Thoracic aorta (tissue), 2 donors: ENCODE results near the gene C3orf49. TPM values are rescaled to one million over a fixed set of nuclear protein-coding genes. Genes with fewer than 3 reads are reported as not detected.

Experiments used
- ATAC-seq: fragments of 150-250 bp; one replicate; pipeline ENCODE4 v1.8.0; 2017; ENCODE audit warnings: low read depth; ENCODE audit not compliant: insufficient number of reproducible peaks, low FRiP score
- DNase-seq: peaks from one replicate; pipeline ENCODE4 v3.0.0-alpha.2; 2020; ENCODE audit warnings: low spot score
- H3K27ac ChIP-seq, 2 donors: fragments of 200-600 bp; sonication (generic); 1 replicate in 1 of 2; 2 replicates in 1 of 2; pipeline ENCODE4 v1.5.1; 2016; ENCODE audit warnings: mild to moderate bottlenecking in 2 of 2, moderate library complexity in 2 of 2
- H3K27me3 ChIP-seq: fragments of 200-600 bp; sonication (generic); replicated peaks from 2 replicates; pipeline ENCODE4 v1.6.0; 2016; ENCODE audit warnings: mild to moderate bottlenecking; ENCODE audit not compliant: insufficient read depth
- H3K36me3 ChIP-seq: fragments of 200-600 bp; sonication (generic); one replicate; pipeline ENCODE4 v1.5.1; 2016
- H3K4me1 ChIP-seq, 2 donors: fragments of 200-600 bp; sonication (generic); 1 replicate in 1 of 2; 2 replicates in 1 of 2; pipeline versions ENCODE4 v1.5.1 to v1.6.0; 2016; ENCODE audit warnings: low read depth in 2 of 2, mild to moderate bottlenecking in 1 of 2; ENCODE audit not compliant: control insufficient read depth in 1 of 2
- H3K4me3 ChIP-seq: fragments of 200-600 bp; sonication (generic); 2 replicates; pipeline ENCODE4 v1.5.1; 2016; ENCODE audit warnings: mild to moderate bottlenecking
- H3K9me3 ChIP-seq: fragments of 200-600 bp; sonication (generic); 2 replicates; pipeline ENCODE4 v1.5.1; 2016
- total RNA-seq, 2 donors: library from RNA; depleted of rRNA; stranded (reverse); fragments of >200 nt; gene quantifications; one replicate each; pipeline versions ENCODE4 v1.1.0 to v1.2.3, GENCODE V29; 2016
- TF ChIP-seq, protein P1 (sequence below): fragments of 200-600 bp; sonication (generic); IDR thresholded peaks from one replicate; pipeline ENCODE4 v1.5.1; 2019; ENCODE audit warnings: antibody characterized with exemption

C3orf49 gene
- total RNA-seq, 2 donors from 2014 or later, result not detected

DNA sequence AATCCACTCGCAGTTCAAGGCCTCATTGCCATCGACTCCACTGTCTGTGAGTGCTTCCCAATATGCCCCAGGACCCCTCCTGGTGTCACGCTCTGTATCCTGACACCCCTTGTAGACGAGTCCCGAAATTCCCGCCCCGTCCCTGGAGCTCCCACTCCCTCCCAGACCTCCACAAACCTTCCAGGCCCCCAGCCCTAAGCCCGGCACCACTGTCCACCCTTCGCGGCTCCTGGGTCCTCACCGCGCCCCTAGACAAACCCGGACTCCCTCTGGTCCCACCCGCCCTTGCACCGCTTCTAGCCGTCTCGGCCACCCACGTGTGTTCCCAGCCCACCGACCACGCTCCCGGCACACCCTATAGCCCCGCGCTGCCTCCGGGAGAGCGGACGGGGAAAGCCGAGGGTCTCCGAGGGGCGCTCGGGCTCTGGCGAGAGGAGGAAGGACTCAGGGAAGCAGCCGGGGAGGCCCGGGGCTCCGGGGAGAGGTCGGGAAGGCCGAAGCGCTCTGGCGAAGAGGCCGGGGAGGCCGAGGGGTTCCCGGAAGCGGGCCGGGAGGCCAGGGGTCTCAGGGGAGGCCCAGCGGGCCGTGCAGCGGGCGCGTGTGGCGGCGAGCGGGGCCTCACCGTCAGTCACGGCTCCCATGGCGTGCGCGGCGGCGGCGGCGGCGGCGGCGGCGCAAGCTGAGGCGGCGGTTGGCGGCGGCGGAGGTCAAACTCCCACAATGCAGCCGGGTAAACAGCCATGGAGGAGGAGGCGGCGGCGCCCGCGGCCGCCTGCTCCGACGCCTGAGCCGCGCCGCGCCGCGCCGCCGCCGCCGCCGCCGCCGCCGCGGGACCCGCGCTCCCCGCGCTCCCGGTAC lies 44.3 kb downstream of the C3orf49 start, which contains the start of the genes ATXN7 and THOC7:
Gene ATXN7, plus strand, starts transcription at position 718 of the 858 bp plus-strand sequence. CDS start 48,732 bp downstream, outside the sequence.
Gene THOC7, minus strand, starts transcription at position 656 of the 858 bp plus-strand sequence. Its CDS starts 15 bp downstream, at position 641.
- H3K9me3 ChIP-seq, result no peaks in the 10 kb centered on the region
- no peaks in the 10 kb centered on the region for H3K36me3 ChIP-seq
- H3K4me1 ChIP-seq, result peaks cover 8 to 11% of the 10 kb centered on the region in 2 donors
- ATAC-seq, result peak; percentile 50
- peak within 1 kb of the TSS; percentile 99 for H3K4me3 ChIP-seq
- TF ChIP-seq, protein P1, sequence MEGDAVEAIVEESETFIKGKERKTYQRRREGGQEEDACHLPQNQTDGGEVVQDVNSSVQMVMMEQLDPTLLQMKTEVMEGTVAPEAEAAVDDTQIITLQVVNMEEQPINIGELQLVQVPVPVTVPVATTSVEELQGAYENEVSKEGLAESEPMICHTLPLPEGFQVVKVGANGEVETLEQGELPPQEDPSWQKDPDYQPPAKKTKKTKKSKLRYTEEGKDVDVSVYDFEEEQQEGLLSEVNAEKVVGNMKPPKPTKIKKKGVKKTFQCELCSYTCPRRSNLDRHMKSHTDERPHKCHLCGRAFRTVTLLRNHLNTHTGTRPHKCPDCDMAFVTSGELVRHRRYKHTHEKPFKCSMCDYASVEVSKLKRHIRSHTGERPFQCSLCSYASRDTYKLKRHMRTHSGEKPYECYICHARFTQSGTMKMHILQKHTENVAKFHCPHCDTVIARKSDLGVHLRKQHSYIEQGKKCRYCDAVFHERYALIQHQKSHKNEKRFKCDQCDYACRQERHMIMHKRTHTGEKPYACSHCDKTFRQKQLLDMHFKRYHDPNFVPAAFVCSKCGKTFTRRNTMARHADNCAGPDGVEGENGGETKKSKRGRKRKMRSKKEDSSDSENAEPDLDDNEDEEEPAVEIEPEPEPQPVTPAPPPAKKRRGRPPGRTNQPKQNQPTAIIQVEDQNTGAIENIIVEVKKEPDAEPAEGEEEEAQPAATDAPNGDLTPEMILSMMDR, result no peak
- H3K27ac ChIP-seq, result peak within 1 kb of the TSS; percentile 75 to 85
- peak; percentile 4 for DNase-seq
- H3K27me3 ChIP-seq, result no peaks in the 10 kb centered on the region

DNA sequence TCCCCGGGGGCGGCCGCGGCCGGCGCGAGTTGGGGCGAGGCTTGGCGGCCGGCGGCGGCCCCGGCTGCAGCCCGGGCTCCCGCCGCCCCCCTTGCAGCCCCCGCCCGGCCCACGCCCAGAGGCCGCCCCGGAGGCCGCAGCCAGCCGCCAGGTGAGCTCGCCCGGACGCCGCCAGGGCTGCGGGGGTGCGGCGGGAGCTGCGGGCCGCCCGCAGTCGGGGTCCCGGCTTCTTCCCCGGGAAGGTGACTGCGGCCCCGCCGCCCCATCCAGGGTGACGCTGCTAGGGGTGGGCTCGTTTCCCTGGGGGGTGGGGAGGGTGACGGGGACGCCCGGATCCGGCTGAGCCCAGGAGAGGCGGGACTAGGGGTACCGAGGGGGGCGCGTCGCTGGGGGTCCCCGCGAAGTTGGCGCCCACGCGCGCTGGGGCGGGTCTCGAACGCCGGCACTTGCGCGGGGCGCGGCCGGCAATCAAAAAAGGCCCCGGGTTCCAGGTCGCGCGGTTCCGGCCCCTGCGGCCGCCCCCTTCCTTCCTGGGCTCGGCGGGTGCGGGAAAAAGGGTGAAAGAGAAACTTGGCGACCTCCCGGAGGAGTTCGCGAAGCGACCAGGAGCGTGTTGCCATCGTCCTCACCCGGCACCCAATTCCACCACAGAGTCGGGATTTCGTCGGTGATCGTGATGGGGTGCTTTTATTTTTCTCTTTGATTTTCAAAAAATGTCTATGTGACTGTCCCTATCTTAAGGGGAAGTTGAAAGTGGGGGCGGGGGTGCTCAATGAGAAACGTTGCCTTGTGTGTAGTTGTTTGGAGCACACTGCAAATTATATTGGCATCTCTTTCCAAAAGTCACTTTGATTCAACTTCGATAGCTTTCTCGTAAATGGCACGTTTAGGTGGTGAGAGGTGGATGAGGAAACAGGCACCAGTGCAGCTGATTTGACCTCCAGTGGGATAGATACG lies 45.2 kb downstream of the C3orf49 start:
- DNase-seq (no peak), ATAC-seq (peak; percentile 57)
- Histone ChIP-seq H3K36me3 (no peaks in the 10 kb centered on the region), H3K9me3 (no peaks in the 10 kb centered on the region), H3K27me3 (no peaks in the 10 kb centered on the region), H3K4me3 (peak overlapping the region; percentile 95), H3K27ac (peak overlapping the region; percentile 69 to 78), H3K4me1 (peaks cover 10 to 11% of the 10 kb centered on the region in 2 donors)
- TF ChIP-seq, protein P1, result no peak

DNA sequence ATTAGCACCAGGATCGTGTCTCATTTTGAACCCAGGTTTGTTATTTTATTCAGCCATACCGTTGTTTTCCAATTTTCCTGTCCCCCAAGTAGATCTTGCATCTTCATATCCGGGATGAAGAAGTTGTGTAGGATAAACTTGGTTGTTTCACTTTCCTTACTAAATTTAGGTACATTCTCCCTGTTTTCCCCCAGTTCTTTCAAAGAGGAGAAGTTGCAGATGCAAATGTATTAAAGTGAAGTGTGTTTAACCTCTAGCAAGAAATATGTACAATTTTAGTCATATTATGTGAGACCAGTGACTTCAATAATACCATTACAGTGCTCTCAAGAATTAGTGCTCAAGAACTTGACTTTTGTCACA lies 45.8 kb downstream of the C3orf49 start:
- Histone ChIP-seq H3K9me3 (no peaks in the 10 kb centered on the region), H3K4me3 (peak overlapping the region; percentile 95), H3K36me3 (no peaks in the 10 kb centered on the region), H3K27ac (peak overlapping the region in 1 of 2 donors; percentile 78), H3K4me1 (peaks cover 14 to 16% of the 10 kb centered on the region in 2 donors), H3K27me3 (no peaks in the 10 kb centered on the region)
- DNase-seq (no peak), ATAC-seq (no peak)
- TF ChIP-seq, protein P1, result no peak

DNA sequence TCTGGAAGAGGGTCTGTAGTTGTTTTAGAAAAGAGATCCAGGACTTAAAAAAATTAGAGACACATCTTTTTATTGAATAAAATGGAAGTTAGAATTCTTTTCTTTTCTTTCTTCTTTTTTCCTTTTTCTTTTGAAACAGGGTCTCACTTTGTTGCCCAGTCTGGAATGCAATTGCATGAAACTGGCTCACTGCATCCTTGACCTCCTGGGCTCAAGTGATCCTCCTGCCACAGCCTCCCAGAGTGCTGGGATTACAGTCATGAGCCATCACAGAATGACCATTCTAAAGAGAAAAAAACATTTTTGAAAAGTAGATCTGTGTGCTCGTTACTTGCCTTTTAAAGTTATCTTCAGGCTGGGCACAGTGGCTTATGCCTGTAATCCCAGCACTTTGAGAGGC lies 48.1 kb downstream of the C3orf49 start:
- Histone ChIP-seq H3K36me3 (no peaks in the 10 kb centered on the region), H3K4me3 (no peak overlapping the region), H3K9me3 (no peaks in the 10 kb centered on the region), H3K27ac (no peak overlapping the region), H3K27me3 (no peaks in the 10 kb centered on the region), H3K4me1 (peaks cover 14 to 25% of the 10 kb centered on the region in 2 donors)
- TF ChIP-seq, protein P1, result no peak
- ATAC-seq (no peak), DNase-seq (no peak)
